HUES48 (cell line): Measurements from ENCODE around the gene PRKAG2.

Source experiments
- H3K27ac ChIP-seq: one replicate; pipeline ENCODE4 v1.7.0; 2013; ENCODE audit warnings: low read depth, low read length, inconsistent platforms
- H3K27me3 ChIP-seq: 2 replicates; pipeline ENCODE4 v1.6.1; 2013; ENCODE audit warnings: mild to moderate bottlenecking, low read length; ENCODE audit not compliant: control insufficient read depth, insufficient read depth
- H3K36me3 ChIP-seq: 2 replicates; pipeline ENCODE4 v1.6.1; 2013; ENCODE audit warnings: low read length; ENCODE audit not compliant: control insufficient read depth, insufficient read depth
- H3K4me1 ChIP-seq: 2 replicates; pipeline ENCODE4 v1.6.1; 2013; ENCODE audit warnings: mild to moderate bottlenecking, low read length; ENCODE audit not compliant: control insufficient read depth, insufficient read depth
- H3K4me3 ChIP-seq: 2 replicates; pipeline ENCODE4 v1.5.1; 2013; ENCODE audit warnings: mild to moderate bottlenecking, low read depth, low read length
- H3K9ac ChIP-seq: 2 replicates; pipeline ENCODE4 v1.6.1; 2013; ENCODE audit warnings: mild to moderate bottlenecking, low read depth, low read length, moderate library complexity
- H3K9me3 ChIP-seq: 2 replicates; pipeline ENCODE4 v1.6.1; 2013; ENCODE audit warnings: low read length; ENCODE audit not compliant: control insufficient read depth, insufficient read depth

PRKAG2 gene

DNA sequence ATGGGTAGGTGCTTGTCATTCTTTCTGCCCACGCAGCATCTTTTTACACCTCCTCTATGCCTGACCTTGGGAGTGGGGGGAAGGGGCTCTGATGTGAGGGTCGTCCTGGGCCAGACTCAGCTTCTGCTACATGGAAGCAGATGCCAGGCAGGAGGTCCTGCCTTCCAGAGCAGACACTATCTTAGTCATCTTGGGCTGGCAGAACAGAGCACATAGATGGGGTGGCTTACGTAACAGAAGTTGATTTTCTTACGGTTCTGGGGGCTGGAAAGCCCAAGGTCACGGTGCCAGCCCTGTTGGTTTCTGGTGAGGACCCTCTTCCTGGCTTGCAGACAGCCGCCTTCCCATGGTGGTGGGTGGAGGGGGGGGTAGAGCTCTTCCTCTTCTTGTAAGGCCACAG lies 159.0 kb downstream of the PRKAG2 start:
- Histone ChIP-seq H3K4me3 (no peak overlapping the region), H3K27ac (no peak overlapping the region), H3K36me3 (no peaks in the 10 kb centered on the region), H3K9ac (no peak overlapping the region), H3K9me3 (no peaks in the 10 kb centered on the region), H3K27me3 (no peaks in the 10 kb centered on the region), H3K4me1 (no peaks in the 10 kb centered on the region)

DNA sequence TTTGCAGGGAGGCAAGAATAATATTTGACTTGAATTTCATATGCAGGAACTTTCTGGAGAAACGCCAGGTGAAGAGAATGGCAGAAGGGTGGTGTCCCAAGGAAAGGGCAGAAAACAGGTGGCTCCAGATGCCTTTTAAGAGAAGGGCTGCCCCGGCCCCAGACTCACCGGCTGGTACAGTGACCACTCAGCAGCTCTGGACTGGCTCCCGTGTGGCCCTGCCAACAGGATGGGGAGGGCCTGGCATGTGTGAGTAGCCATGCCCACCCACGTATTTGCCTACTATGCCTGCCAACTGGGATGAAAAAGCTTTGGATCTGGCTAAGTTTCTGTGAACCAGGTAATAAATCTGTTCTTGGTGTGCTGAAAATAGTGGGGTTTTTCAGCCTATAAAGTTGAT lies 159.5 kb downstream of the PRKAG2 start:
- Histone ChIP-seq H3K4me3 (no peak overlapping the region), H3K9me3 (no peaks in the 10 kb centered on the region), H3K27ac (no peak overlapping the region), H3K27me3 (no peaks in the 10 kb centered on the region), H3K36me3 (no peaks in the 10 kb centered on the region), H3K9ac (no peak overlapping the region), H3K4me1 (no peaks in the 10 kb centered on the region)

GRCh38 chr7:151716323-151716722 lies 160.6 kb downstream of the PRKAG2 start:
- no peak overlapping the region for H3K9ac ChIP-seq
- H3K4me1 ChIP-seq = no peaks in the 10 kb centered on the region
- no peaks in the 10 kb centered on the region for H3K9me3 ChIP-seq
- no peak overlapping the region for H3K4me3 ChIP-seq
- no peak overlapping the region for H3K27ac ChIP-seq
- no peaks in the 10 kb centered on the region for H3K27me3 ChIP-seq
- no peaks in the 10 kb centered on the region for H3K36me3 ChIP-seq

DNA sequence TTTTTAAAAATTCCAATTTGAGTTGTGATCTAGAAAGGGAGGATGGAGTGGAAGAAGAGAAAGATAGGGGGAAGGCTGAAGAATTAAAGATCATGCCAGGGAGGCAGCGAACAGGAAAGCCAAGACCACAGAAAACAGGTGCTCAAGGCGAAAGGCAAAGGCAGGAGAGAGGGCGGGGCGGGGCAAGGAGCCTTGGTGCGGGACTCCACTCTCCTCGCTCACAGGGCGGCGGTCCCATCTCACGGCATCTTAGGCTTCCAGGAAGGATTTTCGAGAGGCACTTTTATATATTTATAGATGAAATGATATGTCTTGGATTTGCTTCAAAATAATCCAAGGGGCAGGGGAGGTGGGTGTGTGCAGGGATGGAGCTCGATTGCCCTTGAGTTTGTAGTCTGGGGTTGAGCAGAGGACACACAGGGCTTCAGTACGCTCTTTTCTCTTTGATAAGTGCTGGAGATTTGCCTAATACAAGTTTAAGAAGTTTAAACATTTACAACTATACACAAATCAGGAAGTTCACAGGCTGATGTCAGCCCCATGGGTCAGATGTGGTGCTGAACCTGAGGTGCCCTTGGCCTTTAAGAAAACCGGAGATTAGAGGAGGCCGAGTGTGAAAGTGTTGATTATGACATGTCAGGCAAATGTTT lies 161.1 kb downstream of the PRKAG2 start:
- Histone ChIP-seq H3K9ac (no peak overlapping the region), H3K9me3 (no peaks in the 10 kb centered on the region), H3K27me3 (no peaks in the 10 kb centered on the region), H3K4me1 (no peaks in the 10 kb centered on the region), H3K36me3 (no peaks in the 10 kb centered on the region), H3K4me3 (no peak overlapping the region), H3K27ac (no peak overlapping the region)

DNA sequence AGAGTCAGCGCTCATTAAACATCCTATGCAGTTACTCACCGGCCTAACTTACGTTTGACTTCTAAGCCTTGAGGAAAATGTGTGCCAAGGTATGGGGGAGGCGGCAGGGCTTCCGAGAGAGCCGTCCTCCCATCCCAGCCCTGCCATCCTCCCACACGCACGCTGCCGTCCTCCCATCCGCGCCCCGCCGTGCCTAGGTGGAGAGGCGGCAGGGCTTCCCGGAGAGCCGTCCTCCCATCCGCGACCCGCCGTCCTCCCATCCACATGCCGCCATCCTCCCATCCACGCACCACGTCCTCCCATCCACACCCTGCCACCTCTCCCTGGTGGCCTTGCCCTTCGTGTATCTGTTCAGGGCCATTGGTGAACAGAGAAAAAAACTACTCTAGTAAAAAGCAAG lies 162.7 kb downstream of the PRKAG2 start:
- no peak overlapping the region for H3K9ac ChIP-seq
- H3K4me1 ChIP-seq = no peaks in the 10 kb centered on the region
- H3K36me3 ChIP-seq = no peaks in the 10 kb centered on the region
- no peaks in the 10 kb centered on the region for H3K27me3 ChIP-seq
- H3K4me3 ChIP-seq = no peak overlapping the region
- H3K9me3 ChIP-seq = no peaks in the 10 kb centered on the region
- no peak overlapping the region for H3K27ac ChIP-seq

- Histone ChIP-seq H3K27me3 (no peaks in the 10 kb centered on the region), H3K9me3 (no peaks in the 10 kb centered on the region), H3K4me1 (no peaks in the 10 kb centered on the region), H3K9ac (no peak overlapping the region), H3K36me3 (no peaks in the 10 kb centered on the region), H3K27ac (no peak overlapping the region), H3K4me3 (no peak overlapping the region)
Measured at GRCh38 chr7:151712810-151713125, 164.1 kb downstream of the PRKAG2 start.

GRCh38 chr7:151711906-151712809 lies 164.8 kb downstream of the PRKAG2 start:
- Histone ChIP-seq H3K9ac (no peak overlapping the region), H3K36me3 (no peaks in the 10 kb centered on the region), H3K9me3 (no peaks in the 10 kb centered on the region), H3K4me3 (no peak overlapping the region), H3K27me3 (no peaks in the 10 kb centered on the region), H3K27ac (no peak overlapping the region), H3K4me1 (no peaks in the 10 kb centered on the region)

GRCh38 chr7:151711435-151711872 lies 165.5 kb downstream of the PRKAG2 start:
- no peaks in the 10 kb centered on the region for H3K9me3 ChIP-seq
- H3K4me3 ChIP-seq = no peak overlapping the region
- H3K36me3 ChIP-seq = no peaks in the 10 kb centered on the region
- H3K27me3 ChIP-seq = peaks cover 2% of the 10 kb centered on the region; the same call in 1 of the 2 replicates
- no peaks in the 10 kb centered on the region for H3K4me1 ChIP-seq
- no peak overlapping the region for H3K27ac ChIP-seq
- H3K9ac ChIP-seq = no peak overlapping the region

GRCh38 chr7:151710646-151711434 lies 166.1 kb downstream of the PRKAG2 start:
- no peaks in the 10 kb centered on the region for H3K36me3 ChIP-seq
- H3K4me1 ChIP-seq = no peaks in the 10 kb centered on the region
- no peak overlapping the region for H3K27ac ChIP-seq
- no peaks in the 10 kb centered on the region for H3K9me3 ChIP-seq
- peaks cover 5% of the 10 kb centered on the region; the same call in 1 of the 2 replicates for H3K27me3 ChIP-seq
- H3K4me3 ChIP-seq = no peak overlapping the region
- no peak overlapping the region for H3K9ac ChIP-seq

- H3K27me3 ChIP-seq = peaks cover 5% of the 10 kb centered on the region; the same call in 1 of the 2 replicates
- H3K4me1 ChIP-seq = 0 out of 2 replicates have a peak, but pooled peaks cover 3% of the 10 kb centered on the region
- H3K27ac ChIP-seq = no peak overlapping the region
- no peaks in the 10 kb centered on the region for H3K9me3 ChIP-seq
- H3K4me3 ChIP-seq = no peak overlapping the region
- no peak overlapping the region for H3K9ac ChIP-seq
- no peaks in the 10 kb centered on the region for H3K36me3 ChIP-seq
Measured at GRCh38 chr7:151710121-151710640, 166.7 kb downstream of the PRKAG2 start.
